ENCODE measurements around the gene TULP4. TPM values are rescaled to one million over a fixed set of nuclear protein-coding genes. Genes with fewer than 3 reads are reported as not detected.

The TULP4 gene
- total and polyA plus RNA-seq, 4 experiments from 2014 or later: 14.8 to 94.1 (median 63.6) TPM

GRCh38 chr6:158438226-158438625 is 126.0 kb downstream of the TULP4 start:
- Histone ChIP-seq H3K4me3 (ENCODE audit: low read length in 2 of 2) (no peak overlapping the region), H3K27ac (ENCODE audit: low read depth, low read length) (no peak overlapping the region), H3K36me3 (ENCODE audit: insufficient read depth, low read length) (no peaks in the 10 kb centered on the region), H3K27me3 (ENCODE audit: insufficient read depth, low read length) (no peaks in the 10 kb centered on the region), H3K4me1 (ENCODE audit: insufficient read depth, low read length) (no peaks in the 10 kb centered on the region), H3K9me3 (ENCODE audit: control insufficient read depth in 1 of 2, low read length in 2 of 2) (no peaks in the 10 kb centered on the region)
- Mint-ChIP-seq H3K27me3 (no peaks in the 10 kb centered on the region), H3K4me3 (no peak overlapping the region), H3K9me3 (no peaks in the 10 kb centered on the region), H3K27ac (peak overlapping the region in 1 of 7 donors; percentile 58), H3K36me3 (peaks cover 25 to 30% of the 10 kb centered on the region in 2 donors), H3K4me1 (peaks cover 0 to 3% (median under 1%) of the 10 kb centered on the region in 4 donors)
- CTCF ChIA-PET (ENCODE audit: partially characterized antibody): interaction anchor here (1.2 kb wide), 1 partner anchor 18 kb away, joined by 3 read pairs; no protein-coding TSS in a partner anchor
- POLR2A ChIA-PET (ENCODE audit: partially characterized antibody): no interaction called here
- no peak for DNase-seq
- intact Hi-C loops (cut with micrococcal nuclease): no loop called here

DNA sequence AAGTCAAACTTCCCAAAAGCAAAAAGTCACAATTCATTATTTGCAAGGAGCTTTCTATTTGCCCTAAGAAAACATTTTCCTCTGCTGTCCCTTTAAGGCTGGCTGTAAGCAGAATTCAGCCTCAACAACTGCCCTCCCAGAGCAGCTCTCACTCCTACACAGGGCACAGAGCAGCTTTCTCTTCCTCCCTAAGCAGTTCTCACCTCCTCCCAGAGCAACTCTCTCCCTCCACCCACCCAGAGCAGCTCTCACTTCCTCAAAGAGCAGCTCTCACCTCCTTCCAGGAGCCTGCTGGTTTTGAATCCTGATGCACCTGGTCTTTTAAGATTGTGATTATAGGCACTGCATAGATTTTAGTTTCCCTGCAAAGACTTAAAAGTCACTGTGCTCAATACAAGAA is 127.0 kb downstream of the TULP4 start:
- Mint-ChIP-seq H3K27me3 (no peaks in the 10 kb centered on the region), H3K9me3 (no peaks in the 10 kb centered on the region), H3K4me1 (peaks cover 0 to 3% (median under 1%) of the 10 kb centered on the region in 4 donors), H3K36me3 (peaks cover 26 to 30% of the 10 kb centered on the region in 2 donors), H3K4me3 (no peak overlapping the region), H3K27ac (no peak overlapping the region)
- ChIA-PET CTCF (ENCODE audit: partially characterized antibody) (interaction anchor here (1.1 to 1.2 kb wide), 2 partner anchors 16 to 218 kb away, joined by 3 read pairs; no protein-coding TSS in a partner anchor), POLR2A (ENCODE audit: partially characterized antibody) (no interaction called here)
- no peak for DNase-seq
- H3K36me3 ChIP-seq (ENCODE audit: insufficient read depth, low read length): no peaks in the 10 kb centered on the region
- H3K9me3 ChIP-seq (ENCODE audit: control insufficient read depth in 1 of 2, low read length in 2 of 2): no peaks in the 10 kb centered on the region
- H3K27ac ChIP-seq (ENCODE audit: low read depth, low read length): no peak overlapping the region
- no peaks in the 10 kb centered on the region for H3K27me3 ChIP-seq (ENCODE audit: insufficient read depth, low read length)
- intact Hi-C loops (cut with micrococcal nuclease): no loop called here
- no peak overlapping the region for H3K4me3 ChIP-seq (ENCODE audit: low read length in 2 of 2)
- H3K4me1 ChIP-seq (ENCODE audit: insufficient read depth, low read length): no peaks in the 10 kb centered on the region

DNA sequence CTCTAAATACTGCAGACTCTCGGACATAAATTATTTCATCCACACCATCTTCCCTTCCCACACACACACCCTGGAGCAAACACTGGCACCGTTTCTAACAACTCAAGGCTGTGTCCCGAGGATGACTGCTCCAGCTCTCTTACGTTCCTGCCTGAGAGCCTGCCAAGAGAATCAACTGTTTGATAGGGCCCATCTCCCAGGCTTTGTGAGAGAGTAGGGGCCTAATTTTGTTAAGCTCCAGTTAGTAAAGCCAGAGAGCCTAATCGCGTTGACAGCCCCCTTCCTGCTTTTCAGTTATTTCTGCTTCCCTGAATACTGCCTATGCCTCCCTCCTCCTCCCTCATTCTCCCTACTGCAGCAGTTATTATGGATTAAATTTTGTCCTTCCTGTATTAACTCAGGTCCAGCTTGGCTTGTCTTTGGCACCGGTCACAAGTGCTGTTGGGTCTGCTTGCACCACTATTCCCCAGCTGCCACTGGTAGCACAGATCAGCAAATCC is 129.5 kb downstream of the TULP4 start:
- ChIA-PET CTCF (ENCODE audit: partially characterized antibody) (no interaction called here), POLR2A (ENCODE audit: partially characterized antibody) (no interaction called here)
- Histone ChIP-seq H3K36me3 (ENCODE audit: insufficient read depth, low read length) (no peaks in the 10 kb centered on the region), H3K4me1 (ENCODE audit: insufficient read depth, low read length) (no peaks in the 10 kb centered on the region), H3K27ac (ENCODE audit: low read depth, low read length) (no peak overlapping the region), H3K4me3 (ENCODE audit: low read length in 2 of 2) (no peak overlapping the region), H3K9me3 (ENCODE audit: control insufficient read depth in 1 of 2, low read length in 2 of 2) (no peaks in the 10 kb centered on the region), H3K27me3 (ENCODE audit: insufficient read depth, low read length) (no peaks in the 10 kb centered on the region)
- Mint-ChIP-seq H3K4me3 (no peak overlapping the region), H3K27ac (peak overlapping the region in 1 of 7 donors; percentile 2), H3K36me3 (peaks cover 14 to 18% of the 10 kb centered on the region in 2 donors), H3K9me3 (no peaks in the 10 kb centered on the region), H3K27me3 (no peaks in the 10 kb centered on the region), H3K4me1 (peaks cover 0 to 2% (median under 1%) of the 10 kb centered on the region in 4 donors)
- intact Hi-C loops (cut with micrococcal nuclease): no loop called here
- no peak for DNase-seq

DNA sequence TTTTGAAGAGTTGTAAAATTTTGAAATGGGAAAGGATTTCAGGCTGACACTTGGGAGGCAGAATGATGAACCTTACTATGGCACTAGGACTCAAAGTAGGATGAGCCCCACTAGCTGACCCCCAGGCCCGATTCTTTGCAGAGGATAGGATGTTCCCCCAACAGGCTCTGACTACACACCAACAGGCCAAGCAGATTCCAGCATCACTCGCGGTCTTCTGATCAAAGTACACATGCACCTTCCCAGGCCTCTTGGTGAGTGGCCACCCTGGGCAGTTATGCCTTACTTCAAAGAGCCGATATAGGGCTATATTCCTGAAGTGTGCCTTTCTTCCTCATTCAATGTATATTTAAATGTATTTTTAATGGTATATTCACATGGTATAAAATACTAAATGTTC is 130.0 kb downstream of the TULP4 start:
- Mint-ChIP-seq H3K4me1 (peaks cover 0 to 2% (median 0%) of the 10 kb centered on the region in 4 donors), H3K4me3 (no peak overlapping the region), H3K27me3 (no peaks in the 10 kb centered on the region), H3K36me3 (peaks cover 14 to 18% of the 10 kb centered on the region in 2 donors), H3K9me3 (no peaks in the 10 kb centered on the region), H3K27ac (no peak overlapping the region)
- Histone ChIP-seq H3K9me3 (ENCODE audit: control insufficient read depth in 1 of 2, low read length in 2 of 2) (no peaks in the 10 kb centered on the region), H3K4me3 (ENCODE audit: low read length in 2 of 2) (no peak overlapping the region), H3K36me3 (ENCODE audit: insufficient read depth, low read length) (no peaks in the 10 kb centered on the region), H3K27ac (ENCODE audit: low read depth, low read length) (no peak overlapping the region), H3K27me3 (ENCODE audit: insufficient read depth, low read length) (no peaks in the 10 kb centered on the region), H3K4me1 (ENCODE audit: insufficient read depth, low read length) (no peaks in the 10 kb centered on the region)
- ChIA-PET CTCF (ENCODE audit: partially characterized antibody) (no interaction called here), POLR2A (ENCODE audit: partially characterized antibody) (no interaction called here)
- intact Hi-C loops (cut with micrococcal nuclease): no loop called here
- DNase-seq: no peak

DNA sequence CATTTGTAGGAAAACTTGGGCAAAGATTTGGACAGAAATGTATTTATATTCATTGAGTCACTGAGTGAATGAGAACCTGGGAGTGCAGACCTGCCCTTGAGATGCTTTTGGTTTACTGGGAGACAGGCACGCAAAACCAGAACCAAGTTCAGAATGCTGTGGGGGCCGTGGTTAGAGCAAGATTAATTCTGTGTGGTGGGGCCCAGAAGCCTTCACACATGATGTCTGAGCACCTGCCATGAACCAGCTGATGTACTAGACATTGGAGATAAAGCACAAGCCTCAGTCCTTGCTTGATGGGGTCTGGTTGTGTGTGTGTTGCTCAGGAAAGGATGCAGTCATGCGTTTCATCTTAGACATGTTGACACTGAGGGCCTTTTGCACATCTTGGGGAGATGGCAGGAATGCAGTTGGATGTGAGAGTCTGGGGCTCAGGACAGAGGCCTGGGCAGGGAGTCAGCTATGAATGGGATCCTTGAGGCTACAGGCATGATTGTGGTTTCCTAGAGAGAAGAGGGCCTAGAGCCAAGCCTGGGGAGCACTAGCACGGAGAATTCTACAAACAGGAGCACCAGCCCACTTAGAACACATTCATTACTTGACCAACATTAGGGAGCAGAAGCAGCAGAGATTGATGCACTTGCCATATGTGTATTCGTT is 133.3 kb downstream of the TULP4 start:
- ChIA-PET POLR2A (ENCODE audit: partially characterized antibody) (no interaction called here), CTCF (ENCODE audit: partially characterized antibody) (no interaction called here)
- no peaks in the 10 kb centered on the region for H3K27me3 Mint-ChIP-seq
- H3K9me3 Mint-ChIP-seq: no peaks in the 10 kb centered on the region
- H3K36me3 Mint-ChIP-seq: peaks cover 26 to 32% of the 10 kb centered on the region in 2 donors
- Histone ChIP-seq H3K4me1 (ENCODE audit: insufficient read depth, low read length) (no peaks in the 10 kb centered on the region), H3K27me3 (ENCODE audit: insufficient read depth, low read length) (no peaks in the 10 kb centered on the region), H3K4me3 (ENCODE audit: low read length in 2 of 2) (no peak overlapping the region), H3K27ac (ENCODE audit: low read depth, low read length) (no peak overlapping the region), H3K9me3 (ENCODE audit: control insufficient read depth in 1 of 2, low read length in 2 of 2) (no peaks in the 10 kb centered on the region), H3K36me3 (ENCODE audit: insufficient read depth, low read length) (no peaks in the 10 kb centered on the region)
- peak overlapping the region in 1 of 7 donors; percentile 9 for H3K27ac Mint-ChIP-seq
- no peak overlapping the region for H3K4me3 Mint-ChIP-seq
- intact Hi-C loops (cut with micrococcal nuclease): no loop called here
- DNase-seq: no peak
- no peaks in the 10 kb centered on the region for H3K4me1 Mint-ChIP-seq

GRCh38 chr6:158448856-158449255 is 136.6 kb downstream of the TULP4 start:
- POLR2A ChIA-PET (ENCODE audit: partially characterized antibody): no interaction called here
- CTCF ChIA-PET (ENCODE audit: partially characterized antibody): no interaction called here
- Histone ChIP-seq H3K9me3 (ENCODE audit: control insufficient read depth in 1 of 2, low read length in 2 of 2) (no peaks in the 10 kb centered on the region), H3K36me3 (ENCODE audit: insufficient read depth, low read length) (peaks cover 5% of the 10 kb centered on the region), H3K4me3 (ENCODE audit: low read length in 2 of 2) (no peak overlapping the region), H3K27me3 (ENCODE audit: insufficient read depth, low read length) (no peaks in the 10 kb centered on the region), H3K4me1 (ENCODE audit: insufficient read depth, low read length) (no peaks in the 10 kb centered on the region), H3K27ac (ENCODE audit: low read depth, low read length) (no peak overlapping the region)
- Mint-ChIP-seq H3K27ac (no peak overlapping the region), H3K4me1 (peaks cover 0 to 2% (median 0%) of the 10 kb centered on the region in 4 donors), H3K27me3 (no peaks in the 10 kb centered on the region), H3K9me3 (no peaks in the 10 kb centered on the region), H3K4me3 (no peak overlapping the region), H3K36me3 (peaks cover 27 to 34% of the 10 kb centered on the region in 2 donors)
- no peak for DNase-seq
- intact Hi-C loops (cut with micrococcal nuclease): no loop called here

DNA sequence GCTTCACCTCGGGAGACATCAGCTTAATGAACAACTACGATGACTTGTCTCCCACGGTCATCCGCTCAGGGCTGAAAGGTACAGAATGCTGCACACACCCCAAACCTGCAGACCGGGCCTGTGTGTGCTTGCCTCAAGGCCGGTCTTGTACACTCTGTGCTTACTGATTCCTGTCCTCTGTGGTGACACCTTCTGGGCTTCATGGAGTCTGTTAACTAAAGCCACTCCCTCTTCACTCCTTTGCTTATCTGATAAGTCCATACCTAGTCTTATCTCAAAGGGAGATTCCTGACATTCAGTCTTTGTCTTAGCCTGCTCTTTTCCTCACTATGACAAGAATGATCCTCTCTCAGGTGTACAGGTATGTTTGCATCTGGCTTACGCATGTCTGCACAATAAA is 139.9 kb downstream of the TULP4 start:
- POLR2A ChIA-PET (ENCODE audit: partially characterized antibody): no interaction called here
- Histone ChIP-seq H3K9me3 (ENCODE audit: control insufficient read depth in 1 of 2, low read length in 2 of 2) (no peaks in the 10 kb centered on the region), H3K27me3 (ENCODE audit: insufficient read depth, low read length) (no peaks in the 10 kb centered on the region), H3K4me3 (ENCODE audit: low read length in 2 of 2) (no peak overlapping the region), H3K36me3 (ENCODE audit: insufficient read depth, low read length) (peaks cover 5% of the 10 kb centered on the region), H3K4me1 (ENCODE audit: insufficient read depth, low read length) (no peaks in the 10 kb centered on the region), H3K27ac (ENCODE audit: low read depth, low read length) (no peak overlapping the region)
- Mint-ChIP-seq H3K36me3 (peaks cover 33 to 40% of the 10 kb centered on the region in 2 donors), H3K4me3 (no peak overlapping the region), H3K9me3 (no peaks in the 10 kb centered on the region), H3K27me3 (no peaks in the 10 kb centered on the region), H3K4me1 (peaks cover 0 to 2% (median 0%) of the 10 kb centered on the region in 4 donors), H3K27ac (peak overlapping the region in 1 of 7 donors; percentile 58)
- CTCF ChIA-PET (ENCODE audit: partially characterized antibody): no interaction called here
- no peak for DNase-seq
- intact Hi-C loops (cut with micrococcal nuclease): no loop called here

All from CD4-positive, alpha-beta memory T cell (primary cell).